ENCODE measurements around the gene PITPNC1. TPM values are rescaled to one million over a fixed set of nuclear protein-coding genes. Genes with fewer than 3 reads are reported as not detected.
A peak's percentile ranks its signal among the peaks of the same experiment; 100 is the strongest.
"Not testable (repeated sequence)": the region's sequence is repeated elsewhere in the genome, so short reads cannot be mapped to it uniquely, and the experiment has no call there.

Gene PITPNC1
- polyA plus RNA-seq, 12 donors: 8.8 to 23.8 (median 13.2) TPM; not detected in 1

DNA sequence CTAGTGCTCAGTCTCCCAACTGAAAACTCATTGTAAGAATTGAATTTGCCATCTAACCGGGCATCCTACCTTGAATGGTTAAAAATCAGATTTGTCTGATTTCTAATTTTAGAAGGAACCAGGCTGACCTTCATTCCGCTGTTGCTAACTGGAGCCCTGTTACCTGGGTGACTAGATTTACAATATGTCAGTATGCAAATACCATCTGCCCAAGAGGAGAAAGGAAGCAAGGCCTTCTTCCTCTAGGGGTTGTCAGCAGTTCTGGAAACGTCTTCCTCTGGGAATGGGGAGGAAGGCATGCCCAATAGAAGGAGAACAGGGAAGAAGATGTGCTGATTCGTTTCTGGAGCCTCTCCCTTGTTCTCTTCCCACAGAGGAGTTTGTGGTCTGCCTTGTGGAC, 137.9 kb downstream of the PITPNC1 start:
- no peak for DNase-seq

DNA sequence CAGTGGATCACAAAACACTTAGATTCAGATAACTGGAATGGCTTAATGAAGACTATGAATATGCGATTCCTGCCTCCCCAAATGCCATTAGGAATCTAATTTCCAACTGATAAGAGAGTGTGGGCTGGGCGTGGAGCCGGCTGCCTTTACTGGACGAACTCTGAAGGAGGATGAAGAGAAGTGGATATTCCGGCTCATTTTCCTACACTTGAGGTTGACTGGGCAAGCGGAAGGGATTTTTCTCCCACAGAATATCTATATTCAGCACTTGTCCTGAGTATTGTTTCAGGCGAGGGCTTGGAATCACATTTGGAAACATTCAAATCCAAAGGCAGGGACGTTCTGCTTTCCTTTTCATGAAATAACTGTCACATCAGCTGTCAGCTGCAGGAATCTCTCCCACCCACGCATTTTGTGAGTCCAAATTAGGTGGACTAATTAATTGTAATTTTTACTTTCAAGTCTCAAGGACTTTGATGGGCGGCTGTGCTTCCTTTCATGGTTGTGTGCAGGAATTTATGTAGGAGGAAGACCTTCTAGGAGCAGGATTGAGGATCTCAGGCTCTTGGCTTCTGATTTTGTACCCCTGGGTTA, 138.5 kb downstream of the PITPNC1 start:
- DNase-seq: no peak

DNA sequence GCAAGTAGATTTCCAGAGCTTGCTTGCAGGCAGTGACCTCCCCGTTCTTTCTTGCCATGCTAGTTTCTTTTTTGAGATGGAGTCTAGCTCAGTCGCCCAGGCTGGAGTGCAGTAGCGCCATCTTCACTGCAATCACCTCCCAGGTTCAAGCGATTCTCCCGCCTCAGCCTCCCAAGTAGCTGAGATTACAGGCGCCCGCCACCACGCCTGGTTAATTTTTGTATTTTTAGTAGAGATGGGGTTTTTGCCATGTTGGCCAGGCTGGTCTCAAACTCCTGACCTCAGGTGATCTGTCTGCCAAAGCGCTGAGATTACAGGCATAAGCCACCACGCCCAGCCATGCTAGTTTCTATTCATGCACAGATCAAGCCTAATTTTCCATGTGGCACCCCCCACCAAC, 139.5 kb downstream of the PITPNC1 start:
- DNase-seq: not testable (repeated sequence)

DNA sequence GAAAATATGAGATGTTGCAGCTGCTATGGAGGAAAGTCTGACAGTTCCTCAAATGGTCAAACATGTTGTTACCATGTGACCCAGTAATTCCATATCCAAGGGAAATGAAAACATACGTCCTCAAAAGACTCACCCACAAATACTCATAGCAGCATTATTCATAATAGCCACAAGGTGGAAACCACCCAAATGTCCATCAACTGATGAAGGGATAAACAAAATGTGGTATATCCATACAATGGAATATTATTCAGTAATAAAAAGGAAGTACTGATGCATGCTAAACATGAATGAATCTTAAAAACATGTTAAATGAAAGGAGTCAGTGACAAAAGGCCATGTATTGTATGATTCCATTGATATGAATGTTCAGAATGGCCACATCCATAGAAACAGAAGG, 140.2 kb downstream of the PITPNC1 start:
- DNase-seq: no peak

DNA sequence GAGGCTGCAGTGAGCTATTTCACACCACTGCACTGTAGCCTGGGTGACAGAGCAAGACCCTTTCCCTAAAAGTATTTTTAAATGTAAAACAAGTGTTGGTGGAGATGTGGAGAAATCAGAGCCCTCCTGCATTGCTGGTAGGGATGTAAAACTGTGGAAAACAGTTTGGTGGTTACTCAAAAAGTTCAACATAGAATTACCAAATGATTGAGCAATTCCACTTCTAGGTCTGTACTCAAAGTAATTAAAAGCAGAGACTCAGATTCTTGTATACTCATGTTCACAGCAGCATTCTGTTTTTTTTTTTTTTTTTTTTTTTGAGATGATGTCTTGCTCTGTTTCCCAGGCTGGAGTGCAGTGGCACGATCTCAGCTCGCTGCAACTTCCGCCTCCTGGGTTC, 141.8 kb downstream of the PITPNC1 start:
- no peak for DNase-seq

DNA sequence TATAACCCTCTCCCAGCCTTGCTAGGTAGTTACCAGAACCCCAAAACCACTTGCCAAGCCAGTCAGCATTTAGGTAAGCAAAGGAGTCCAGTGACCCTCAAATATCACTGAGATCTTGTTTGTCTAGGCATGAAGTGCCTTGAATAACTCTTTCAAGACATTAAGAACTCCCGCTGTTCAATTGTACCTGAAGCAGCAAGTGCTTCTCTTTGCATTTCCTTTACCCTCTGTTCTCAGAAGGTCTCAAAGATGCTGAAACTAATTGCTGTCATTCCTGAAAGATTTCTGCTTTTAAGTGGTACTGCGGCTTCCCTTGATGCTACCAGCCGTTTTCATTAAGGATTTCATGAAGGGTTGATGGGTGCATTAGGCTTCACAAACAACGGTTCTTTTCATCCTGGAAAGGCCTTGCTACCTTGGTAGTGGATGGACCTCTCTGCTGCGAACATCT, 142.7 kb downstream of the PITPNC1 start:
- no peak for DNase-seq

DNA sequence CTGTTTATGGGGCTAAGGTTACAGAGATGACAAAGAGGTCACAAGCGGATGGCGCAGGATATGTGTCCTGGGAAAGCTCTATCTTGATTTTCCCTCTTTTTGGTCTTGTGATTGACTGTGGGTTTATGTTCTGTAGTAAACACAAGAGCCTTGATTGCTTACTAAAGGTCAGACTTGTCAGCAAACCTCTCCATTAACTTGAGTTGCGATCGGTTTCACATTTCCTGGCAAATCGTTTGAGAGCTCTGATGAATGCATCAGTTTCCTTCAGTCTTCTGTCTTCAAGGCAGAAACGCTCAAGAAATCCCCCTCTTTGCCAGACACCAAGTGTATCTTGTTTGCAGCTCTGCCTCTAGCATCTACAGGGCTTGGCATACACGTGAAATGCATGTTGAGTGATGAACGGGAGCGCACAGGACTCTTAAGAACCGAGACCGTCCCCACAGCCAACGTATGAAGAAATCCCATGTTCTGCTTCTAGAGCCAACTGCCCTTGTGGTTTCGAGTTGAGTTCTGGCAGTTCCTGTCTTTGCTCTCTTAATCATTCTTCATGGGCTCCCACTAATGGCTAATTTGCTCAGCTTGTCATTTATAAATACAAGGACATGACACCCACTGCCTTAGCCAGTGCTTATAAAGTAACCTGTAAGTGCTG, 143.3 kb downstream of the PITPNC1 start:
- no peak for DNase-seq

DNA sequence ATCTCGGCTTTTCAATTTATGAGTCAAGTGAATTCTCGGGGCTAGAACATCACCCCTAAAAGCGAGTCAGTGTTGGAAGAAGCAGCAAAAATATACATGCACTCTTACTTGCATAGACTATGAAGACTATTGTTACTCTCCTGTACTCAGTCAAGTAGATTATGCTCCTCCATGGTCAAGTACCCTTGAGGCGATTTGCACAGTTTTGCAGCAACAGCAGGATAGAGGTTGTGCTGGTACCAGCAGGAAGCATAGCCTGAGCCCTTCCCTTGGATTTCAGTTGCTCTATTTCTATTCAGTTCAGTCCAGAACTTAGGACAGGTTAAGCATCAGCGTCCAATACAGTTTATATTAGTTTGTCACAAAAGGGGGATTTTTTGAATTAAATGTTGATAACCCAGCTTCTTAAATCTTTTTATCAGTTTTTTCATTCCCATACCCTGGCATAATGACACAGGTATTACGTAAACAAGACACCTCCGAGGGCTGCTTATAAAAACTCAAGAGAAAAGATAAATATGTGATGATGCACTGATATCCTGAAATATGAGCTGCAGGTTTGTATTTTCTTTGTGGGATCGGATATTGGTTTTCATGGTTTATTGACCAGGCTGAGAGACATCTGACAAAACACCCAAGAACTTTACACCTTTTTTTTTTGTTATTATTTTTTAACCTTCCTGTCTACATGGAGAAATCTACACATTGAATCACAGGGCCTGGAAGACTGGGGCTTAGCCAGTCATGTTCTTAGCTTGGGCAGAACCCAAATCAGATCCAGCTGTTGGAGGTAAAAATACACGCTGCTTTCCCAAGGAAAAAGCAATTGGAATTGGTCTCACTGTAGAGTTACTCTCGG, 144.1 kb downstream of the PITPNC1 start:
- peak; percentile 33 for DNase-seq

DNA sequence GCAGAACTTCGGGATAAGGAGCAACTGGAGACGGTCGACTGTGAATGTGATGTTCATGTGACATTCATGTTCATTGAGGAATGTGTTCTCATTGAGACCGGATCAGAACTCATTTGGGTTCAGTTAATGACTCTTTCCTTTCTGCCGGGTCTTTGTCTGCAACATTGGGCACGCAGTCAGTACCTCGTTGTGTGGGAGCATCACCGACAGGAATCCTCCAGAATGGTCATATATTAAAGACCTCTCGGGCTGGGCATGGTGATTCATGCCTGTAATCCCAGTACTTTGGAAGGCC, 144.6 kb downstream of the PITPNC1 start:
- no peak for DNase-seq

DNA sequence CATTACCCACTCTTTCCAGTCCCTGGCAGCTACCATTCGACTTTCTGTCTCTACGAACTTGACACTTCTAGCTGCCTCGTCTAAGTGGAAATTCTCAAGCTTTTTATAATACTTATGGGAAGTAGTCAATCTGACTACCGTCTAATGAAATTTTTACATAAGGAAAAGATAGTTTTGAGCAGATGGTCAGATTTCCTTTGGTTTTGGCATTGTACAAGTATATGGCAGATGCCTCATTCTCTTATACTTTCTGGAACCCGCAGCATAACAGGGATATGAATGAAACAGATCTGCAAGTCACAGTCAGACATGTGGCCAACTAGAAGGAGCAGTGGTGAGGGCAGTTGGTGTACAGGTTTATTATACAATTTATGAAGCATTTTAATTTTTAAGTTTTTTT, 146.0 kb downstream of the PITPNC1 start:
- DNase-seq: no peak

DNA sequence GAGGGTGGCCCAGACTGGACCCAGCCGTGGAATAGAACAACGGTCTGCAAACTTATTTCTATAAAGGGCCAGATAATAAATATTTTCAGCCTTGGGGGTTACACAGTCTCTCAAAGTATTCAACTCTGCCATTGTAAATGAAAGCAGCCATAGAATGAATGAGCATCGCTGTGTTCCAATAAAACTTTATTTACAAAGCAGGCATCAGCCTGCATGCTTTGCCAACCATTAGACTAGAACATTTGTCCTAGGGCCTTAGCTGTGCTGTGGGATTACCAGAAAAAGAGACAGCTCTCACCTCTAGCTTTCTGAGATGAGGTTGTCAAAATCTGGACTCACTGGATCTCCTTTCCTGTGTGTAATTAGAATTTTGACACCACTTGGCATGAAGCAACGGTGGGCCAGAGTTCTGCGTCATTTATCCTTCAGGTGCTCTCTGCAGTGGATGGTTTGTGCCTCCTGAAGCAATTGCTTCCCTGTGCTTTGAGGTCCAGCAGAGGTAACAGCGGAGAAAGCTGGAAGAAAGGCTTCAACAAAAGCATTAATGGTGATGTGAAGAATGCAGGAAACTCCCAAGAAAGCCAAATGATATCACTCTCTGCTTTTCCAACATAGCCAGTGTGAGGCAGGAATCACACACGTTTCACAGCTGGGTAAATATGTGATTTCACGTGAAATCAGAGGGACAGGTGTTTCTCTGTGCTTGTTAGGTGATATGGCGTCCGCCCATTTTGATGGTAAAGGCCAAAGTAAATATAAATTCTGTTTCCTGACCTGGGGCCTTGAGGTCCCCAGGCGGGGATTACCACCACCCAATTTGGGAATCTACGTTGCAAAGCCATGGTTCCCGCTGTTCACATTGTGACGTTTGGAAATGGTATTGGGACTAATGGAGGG, 148.4 kb downstream of the PITPNC1 start:
- no peak for DNase-seq

DNA sequence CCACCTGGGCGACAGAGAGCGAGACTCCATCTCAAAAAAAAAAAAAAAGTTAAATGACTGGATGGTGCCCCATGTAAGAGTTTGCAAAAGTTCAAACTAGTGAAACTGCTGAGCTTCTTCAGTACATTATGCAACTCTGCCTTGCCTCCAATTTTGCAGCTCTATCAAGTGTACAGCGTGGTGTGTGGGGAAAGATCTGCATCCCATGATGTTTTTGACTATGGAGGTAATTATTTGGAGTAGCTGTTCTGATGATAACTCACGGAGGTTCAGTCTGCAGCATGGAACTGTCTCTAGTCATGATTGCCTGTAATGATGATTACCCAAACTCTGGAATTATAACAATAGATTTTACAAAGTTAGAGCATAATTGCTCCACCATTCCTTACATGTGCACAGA, 149.6 kb downstream of the PITPNC1 start:
- DNase-seq: no peak

DNA sequence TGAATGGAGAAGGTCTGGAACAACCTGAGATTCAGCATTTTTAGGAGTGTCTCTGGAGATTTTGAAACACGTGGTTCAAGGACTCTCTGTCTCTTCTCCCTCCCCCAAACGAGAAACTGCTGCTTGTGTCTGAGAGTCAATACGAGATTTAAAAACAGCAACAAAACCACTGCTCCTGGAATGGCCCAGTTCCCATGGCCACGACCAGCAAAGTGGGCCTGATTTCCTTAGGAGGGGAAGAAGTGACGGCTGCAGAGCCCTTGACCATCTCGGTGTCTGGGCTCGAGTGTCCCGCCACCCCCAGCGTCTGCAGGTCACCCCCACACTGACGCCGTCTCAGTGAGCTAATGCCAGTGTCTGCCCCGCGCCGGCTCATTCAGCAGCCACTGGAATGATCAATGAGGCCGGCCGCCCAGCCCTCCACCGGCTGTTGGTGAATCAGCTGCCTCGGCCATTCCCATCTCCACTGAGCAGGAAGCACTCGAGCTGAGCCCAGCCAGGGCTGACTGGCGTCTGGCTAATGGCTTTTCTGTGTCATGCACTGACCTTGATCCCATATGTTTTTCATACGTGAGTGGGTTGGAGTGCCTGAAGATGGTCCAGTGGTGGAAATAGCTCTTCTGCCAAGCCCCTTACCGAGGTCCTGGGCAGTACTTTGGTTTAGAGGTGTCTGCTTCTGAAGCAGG, 151.8 kb downstream of the PITPNC1 start:
- peak; percentile 64 for DNase-seq

DNA sequence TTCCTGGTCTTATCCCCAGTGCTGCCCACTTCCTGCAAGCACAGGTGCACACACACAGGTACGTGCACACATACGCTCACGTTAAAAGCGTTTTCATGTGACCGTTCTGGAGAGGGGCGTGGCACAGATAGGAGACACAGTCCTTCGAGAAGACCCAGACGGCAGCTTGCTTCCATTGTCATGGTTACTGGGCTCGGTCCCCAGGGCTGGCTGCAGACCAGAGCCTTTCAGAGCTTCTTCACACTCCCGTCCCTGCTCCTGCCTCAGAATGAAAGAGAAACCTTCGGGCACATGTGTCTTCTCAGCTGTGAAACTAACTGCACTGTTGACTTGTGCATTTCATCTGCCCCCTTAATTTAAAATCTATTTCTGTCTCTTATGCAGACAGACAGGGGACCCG, 154.2 kb downstream of the PITPNC1 start:
- peak; percentile 40 for DNase-seq

DNA sequence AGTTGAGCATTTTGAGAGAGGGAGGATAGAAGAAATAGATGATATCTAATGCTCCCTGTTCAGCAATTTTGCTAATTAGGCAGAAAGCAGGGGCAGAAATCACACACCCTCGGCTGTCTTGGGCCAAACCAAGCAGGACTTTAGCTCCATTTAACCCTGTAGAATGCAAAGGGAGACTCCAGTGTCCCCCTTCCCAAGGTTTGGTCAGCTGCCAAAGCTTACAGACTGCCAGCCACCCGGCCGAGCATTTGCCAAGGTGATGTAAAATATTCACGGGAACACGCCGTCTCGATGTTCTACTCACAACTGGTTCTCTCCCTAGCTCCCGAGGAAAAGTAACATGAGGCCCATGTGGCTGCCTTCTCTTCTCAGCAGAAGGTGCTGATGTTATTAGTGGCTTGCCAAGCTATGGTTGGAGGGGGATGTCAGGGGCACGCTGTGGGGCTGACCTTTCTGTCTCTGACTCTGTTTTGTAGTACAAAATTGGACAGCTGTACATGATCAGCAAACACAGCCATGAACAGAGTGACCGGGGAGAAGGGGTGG, 155.3 kb downstream of the PITPNC1 start:
- DNase-seq: no peak

DNA sequence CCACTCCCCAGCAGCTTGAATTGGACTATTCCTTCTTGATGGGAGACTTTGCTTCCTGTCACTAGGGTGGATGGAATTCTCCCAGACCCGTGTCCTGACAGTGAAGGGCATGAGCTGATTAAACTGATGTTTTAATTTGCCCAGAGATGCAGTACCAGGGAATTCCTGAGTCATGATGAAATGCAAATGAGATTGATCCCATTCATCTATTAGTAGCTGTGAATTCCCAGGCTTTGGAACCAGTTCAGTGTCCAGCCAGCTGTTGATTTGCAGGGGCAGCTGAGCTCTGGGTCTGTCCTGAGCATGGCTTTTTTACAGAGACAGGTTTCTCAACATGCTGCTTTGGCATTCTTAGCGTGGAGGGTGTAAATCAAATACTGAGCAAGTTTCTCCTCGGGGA, 157.9 kb downstream of the PITPNC1 start:
- DNase-seq: no peak

DNA sequence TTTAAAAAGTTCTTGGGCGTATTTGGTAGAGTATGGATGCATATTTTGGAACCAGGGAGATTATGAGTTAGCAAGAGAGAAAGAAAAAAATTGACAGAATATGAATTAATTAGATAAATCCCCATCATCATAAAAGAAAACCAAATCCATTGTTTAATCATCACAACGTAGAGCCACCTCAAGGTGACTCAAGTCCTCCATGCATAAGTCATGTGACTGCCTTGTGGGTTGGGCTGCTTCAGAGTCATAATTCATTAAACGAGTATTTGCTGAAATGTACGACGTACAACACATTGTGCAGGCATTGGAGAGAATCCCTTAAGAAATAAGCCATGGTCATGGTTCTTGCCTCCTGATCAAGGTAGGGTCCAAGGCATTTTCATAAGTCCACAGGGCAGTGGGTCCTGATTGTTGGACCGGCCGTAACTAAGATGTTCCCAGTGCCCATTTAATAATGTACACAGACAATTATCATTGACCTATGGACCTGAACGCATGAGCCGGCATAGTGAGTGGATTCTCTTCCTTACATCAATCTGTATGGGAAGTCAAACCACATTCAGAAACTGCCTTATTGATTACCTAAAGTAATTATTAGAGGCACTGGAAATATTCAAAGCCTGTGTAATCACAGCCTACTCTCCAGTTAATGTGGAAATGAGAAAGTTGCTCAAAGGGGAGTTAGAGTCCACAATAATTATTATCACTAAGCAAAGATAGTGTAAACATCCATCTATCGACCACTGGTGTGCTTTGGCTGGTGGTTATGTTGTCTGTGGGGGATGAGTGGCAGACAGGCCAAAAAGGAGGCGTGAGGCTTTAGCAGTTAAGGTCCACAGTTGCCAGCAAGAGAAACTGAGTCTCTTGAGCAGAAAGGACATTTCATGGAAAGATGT, 165.4 kb downstream of the PITPNC1 start:
- no peak for DNase-seq

DNA sequence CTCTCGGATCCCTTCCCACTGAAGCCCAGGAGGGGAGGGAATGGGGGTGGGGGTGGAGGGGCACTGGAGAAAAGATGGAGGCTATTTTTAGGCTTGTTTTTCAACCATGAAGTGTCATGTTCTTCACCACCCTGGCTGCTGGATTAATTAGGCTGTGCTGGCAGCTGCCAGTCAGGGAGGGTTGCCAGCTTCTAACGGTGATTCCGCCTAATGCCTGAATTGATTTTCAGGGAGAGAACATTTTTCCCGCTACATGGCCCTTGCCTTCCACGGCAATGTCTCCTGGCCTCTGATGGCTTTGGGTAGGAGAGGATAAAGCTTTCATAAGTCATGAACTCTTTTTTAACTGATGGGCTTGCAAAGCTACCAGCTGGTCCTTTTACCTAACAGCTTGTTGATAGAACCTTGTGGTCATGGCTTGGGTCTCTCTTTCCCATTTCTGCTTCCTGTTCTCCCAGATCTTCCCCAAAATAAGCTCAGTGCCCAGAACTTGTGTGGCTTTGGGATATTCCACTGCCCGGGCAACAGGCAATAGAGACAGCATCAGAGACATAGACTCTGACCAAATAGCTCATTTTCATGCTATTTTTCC, 167.4 kb downstream of the PITPNC1 start:
- DNase-seq: no peak
